NCI-H1436 (cell line): ENCODE results near the gene RPL29.
"Not testable (repeated sequence)": the region's sequence is repeated elsewhere in the genome, so short reads cannot be mapped to it uniquely, and the experiment has no call there.

ENCODE experiments used
- DNase-seq: peaks from one replicate; lab custom pipeline; 2025; lab: John Stamatoyannopoulos, UW

Gene RPL29

GRCh38 chr3:51995346-51996163 lies at the start of gene RPL29:
Gene RPL29, minus strand, starts transcription at chr3:51995895. Its CDS starts 434 bp downstream, at chr3:51995461.
- DNase-seq, result peak; percentile 77

GRCh38 chr3:52044869-52045619 lies 49.3 kb upstream of the RPL29 start:
- no peak for DNase-seq

GRCh38 chr3:52043750-52044149 lies 48.1 kb upstream of the RPL29 start:
- no peak for DNase-seq

- not testable (repeated sequence) for DNase-seq
Observed at GRCh38 chr3:52043039-52043438, 47.3 kb upstream of the RPL29 start.

- DNase-seq, result no peak
Observed at GRCh38 chr3:52041118-52041731, 45.5 kb upstream of the RPL29 start.

GRCh38 chr3:52040600-52040999 lies 44.9 kb upstream of the RPL29 start:
- DNase-seq, result no peak

GRCh38 chr3:52039846-52040245 lies 44.2 kb upstream of the RPL29 start:
- no peak for DNase-seq

- DNase-seq, result no peak
Observed at GRCh38 chr3:52039426-52039825, 43.7 kb upstream of the RPL29 start.

GRCh38 chr3:52038227-52038626 lies 42.5 kb upstream of the RPL29 start:
- DNase-seq, result no peak

- no peak for DNase-seq
Observed at GRCh38 chr3:52037291-52037690, 41.6 kb upstream of the RPL29 start.

GRCh38 chr3:52036829-52037228 lies 41.1 kb upstream of the RPL29 start:
- DNase-seq, result no peak

GRCh38 chr3:52036222-52036694 lies 40.6 kb upstream of the RPL29 start:
- no peak for DNase-seq

GRCh38 chr3:52034651-52035050 lies 39.0 kb upstream of the RPL29 start:
- DNase-seq, result no peak

- DNase-seq, result no peak
Observed at GRCh38 chr3:52034212-52034611, 38.5 kb upstream of the RPL29 start.

GRCh38 chr3:52033748-52034147 lies 38.1 kb upstream of the RPL29 start:
- not testable (repeated sequence) for DNase-seq

- DNase-seq, result no peak
Observed at GRCh38 chr3:52032702-52033408, 37.2 kb upstream of the RPL29 start.

- DNase-seq, result no peak
Observed at GRCh38 chr3:52031896-52032295, 36.2 kb upstream of the RPL29 start.

GRCh38 chr3:52030714-52031310 lies 35.1 kb upstream of the RPL29 start:
- DNase-seq, result no peak

- DNase-seq, result no peak
Observed at GRCh38 chr3:52029535-52029934, 33.8 kb upstream of the RPL29 start.

- no peak for DNase-seq
Observed at GRCh38 chr3:52029053-52029452, 33.4 kb upstream of the RPL29 start.

GRCh38 chr3:52028572-52028971 lies 32.9 kb upstream of the RPL29 start:
- no peak for DNase-seq

- no peak for DNase-seq
Observed at GRCh38 chr3:52026041-52026440, 30.3 kb upstream of the RPL29 start.
